Tibial nerve (tissue), 4 donors: Measurements from ENCODE around the gene PRKAG2. TPM values are rescaled to one million over a fixed set of nuclear protein-coding genes. Genes with fewer than 3 reads are reported as not detected.

Experiments used
- DNase-seq, 2 donors: peaks; one replicate each; pipeline ENCODE4 v3.0.0-alpha.2; 2019; ENCODE audit warnings: low spot score in 2 of 2
- H3K27ac ChIP-seq, 4 donors: fragments of 200-600 bp; sonication (generic) in 3 of 4; one replicate each; pipeline ENCODE4 v1.5.1; 2017 to 2019; ENCODE audit warnings: mild to moderate bottlenecking in 1 of 4
- H3K27me3 ChIP-seq, 2 donors: fragments of 200-600 bp; sonication (generic) in 1 of 2; one replicate each; pipeline versions ENCODE4 v1.5.1 to v1.6.0; 2017 to 2019
- H3K36me3 ChIP-seq, 3 donors: fragments of 200-600 bp; sonication (generic); one replicate each; pipeline ENCODE4 v1.5.1; 2018 to 2019
- H3K4me1 ChIP-seq, 4 donors: fragments of 200-600 bp; sonication (generic) in 3 of 4; one replicate each; pipeline ENCODE4 v1.5.1; 2017 to 2019
- H3K4me3 ChIP-seq, 4 donors: fragments of 200-600 bp; sonication (generic) in 3 of 4; one replicate each; pipeline ENCODE4 v1.5.1; 2017 to 2019; ENCODE audit warnings: mild to moderate bottlenecking in 1 of 4, moderate library complexity in 1 of 4
- H3K9me3 ChIP-seq, 4 donors: fragments of 200-600 bp; sonication (generic) in 3 of 4; one replicate each; pipeline ENCODE4 v1.5.1; 2017 to 2019
- EP300 ChIP-seq, 2 donors: sonication (generic); formaldehyde crosslinking; IDR thresholded peaks; one replicate each; pipeline ENCODE4 v1.6.1; 2017; ENCODE audit warnings: antibody characterized with exemption in 2 of 2, mild to moderate bottlenecking in 1 of 2
- POLR2A ChIP-seq, 2 donors: fragments of 450-650 bp; IDR thresholded peaks; one replicate each; pipeline ENCODE4 v1.6.1; 2017; ENCODE audit warnings: antibody characterized with exemption in 2 of 2, mild to moderate bottlenecking in 2 of 2, moderate library complexity in 2 of 2
- WGBS, 2 donors: methylation state at CpG; one replicate each; pipeline ENCODE4 v1.1.5; 2018; 5-methylcytosine and 5-hydroxymethylcytosine counted together
- total RNA-seq, 4 donors: library from RNA; depleted of rRNA; stranded (reverse); fragments of >200 nt; gene quantifications; one replicate each; pipeline ENCODE4 v1.1.0, GENCODE V29; 2016
- TF ChIP-seq, protein P1 (sequence below), 5 experiments: fragments of 200-600 bp in 3 of 5; fragments of 450-650 bp in 2 of 5; sonication (generic) in 3 of 5; IDR thresholded peaks; one replicate each; pipeline ENCODE4 v1.5.1; 2016 to 2019; ENCODE audit warnings: antibody characterized with exemption in 5 of 5, mild to moderate bottlenecking in 3 of 5, moderate library complexity in 2 of 5

Gene PRKAG2
- total RNA-seq, 4 donors from 2014 or later = 24.5 to 82.6 (median 38.3) TPM

GRCh38 chr7:151518105-151518946 lies 358.6 kb downstream of the PRKAG2 start:
- peak in 1 of 2 donors; percentile 50 for DNase-seq
- Histone ChIP-seq H3K36me3 (no peaks in the 10 kb centered on the region), H3K9me3 (no peaks in the 10 kb centered on the region), H3K4me3 (peak overlapping the region; percentile 70 to 95 (median 78)), H3K27ac (peak overlapping the region; percentile 97 to 100 (median 98)), H3K27me3 (no peaks in the 10 kb centered on the region), H3K4me1 (peaks cover 0 to 45% (median 12%) of the 10 kb centered on the region in 4 donors)
- WGBS, 2 donors = 1% methylated on average over 36 of the region's 36 CpGs
- TF ChIP-seq EP300 (IDR thresholded peaks at IDR 0.05) = peak in 1 of 2 donors; percentile 34
- TF ChIP-seq, protein P1, sequence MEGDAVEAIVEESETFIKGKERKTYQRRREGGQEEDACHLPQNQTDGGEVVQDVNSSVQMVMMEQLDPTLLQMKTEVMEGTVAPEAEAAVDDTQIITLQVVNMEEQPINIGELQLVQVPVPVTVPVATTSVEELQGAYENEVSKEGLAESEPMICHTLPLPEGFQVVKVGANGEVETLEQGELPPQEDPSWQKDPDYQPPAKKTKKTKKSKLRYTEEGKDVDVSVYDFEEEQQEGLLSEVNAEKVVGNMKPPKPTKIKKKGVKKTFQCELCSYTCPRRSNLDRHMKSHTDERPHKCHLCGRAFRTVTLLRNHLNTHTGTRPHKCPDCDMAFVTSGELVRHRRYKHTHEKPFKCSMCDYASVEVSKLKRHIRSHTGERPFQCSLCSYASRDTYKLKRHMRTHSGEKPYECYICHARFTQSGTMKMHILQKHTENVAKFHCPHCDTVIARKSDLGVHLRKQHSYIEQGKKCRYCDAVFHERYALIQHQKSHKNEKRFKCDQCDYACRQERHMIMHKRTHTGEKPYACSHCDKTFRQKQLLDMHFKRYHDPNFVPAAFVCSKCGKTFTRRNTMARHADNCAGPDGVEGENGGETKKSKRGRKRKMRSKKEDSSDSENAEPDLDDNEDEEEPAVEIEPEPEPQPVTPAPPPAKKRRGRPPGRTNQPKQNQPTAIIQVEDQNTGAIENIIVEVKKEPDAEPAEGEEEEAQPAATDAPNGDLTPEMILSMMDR (IDR thresholded peaks at IDR 0.05) = no peak

- no peaks in the 10 kb centered on the region for H3K27me3 ChIP-seq
- 66 to 69% methylated on average over 7 of the region's 7 CpGs for WGBS, 2 donors
Observed at GRCh38 chr7:151517601-151518104, 359.3 kb downstream of the PRKAG2 start.

GRCh38 chr7:151515276-151515565 lies 361.7 kb downstream of the PRKAG2 start:
- no peaks in the 10 kb centered on the region for H3K36me3 ChIP-seq
- DNase-seq = no peak
- H3K4me1 ChIP-seq = peaks cover 0 to 69% (median 16%) of the 10 kb centered on the region in 4 donors
- TF ChIP-seq EP300 (IDR thresholded peaks at IDR 0.05) (no peak), POLR2A (IDR thresholded peaks at IDR 0.05) (no peak)
- TF ChIP-seq, protein P1 (IDR thresholded peaks at IDR 0.05) = no peak
- peak overlapping the region in 1 of 4 donors; percentile 37 for H3K27ac ChIP-seq
- H3K4me3 ChIP-seq = no peak overlapping the region
- H3K9me3 ChIP-seq = no peaks in the 10 kb centered on the region
- H3K27me3 ChIP-seq = no peaks in the 10 kb centered on the region

More at GRCh38 chr7:151517601-151518104, 359.3 kb downstream of the PRKAG2 start:
- DNase-seq = no peak
- peaks cover 0 to 51% (median 14%) of the 10 kb centered on the region in 4 donors for H3K4me1 ChIP-seq
- no peaks in the 10 kb centered on the region for H3K9me3 ChIP-seq
- no peaks in the 10 kb centered on the region for H3K36me3 ChIP-seq
- H3K4me3 ChIP-seq = peak overlapping the region; percentile 70 to 95 (median 78)
- peak overlapping the region; percentile 97 to 100 (median 98) for H3K27ac ChIP-seq
- no peak for TF ChIP-seq POLR2A (IDR thresholded peaks at IDR 0.05)
- no peak for TF ChIP-seq EP300 (IDR thresholded peaks at IDR 0.05)
- TF ChIP-seq, protein P1 (IDR thresholded peaks at IDR 0.05) = no peak

DNA sequence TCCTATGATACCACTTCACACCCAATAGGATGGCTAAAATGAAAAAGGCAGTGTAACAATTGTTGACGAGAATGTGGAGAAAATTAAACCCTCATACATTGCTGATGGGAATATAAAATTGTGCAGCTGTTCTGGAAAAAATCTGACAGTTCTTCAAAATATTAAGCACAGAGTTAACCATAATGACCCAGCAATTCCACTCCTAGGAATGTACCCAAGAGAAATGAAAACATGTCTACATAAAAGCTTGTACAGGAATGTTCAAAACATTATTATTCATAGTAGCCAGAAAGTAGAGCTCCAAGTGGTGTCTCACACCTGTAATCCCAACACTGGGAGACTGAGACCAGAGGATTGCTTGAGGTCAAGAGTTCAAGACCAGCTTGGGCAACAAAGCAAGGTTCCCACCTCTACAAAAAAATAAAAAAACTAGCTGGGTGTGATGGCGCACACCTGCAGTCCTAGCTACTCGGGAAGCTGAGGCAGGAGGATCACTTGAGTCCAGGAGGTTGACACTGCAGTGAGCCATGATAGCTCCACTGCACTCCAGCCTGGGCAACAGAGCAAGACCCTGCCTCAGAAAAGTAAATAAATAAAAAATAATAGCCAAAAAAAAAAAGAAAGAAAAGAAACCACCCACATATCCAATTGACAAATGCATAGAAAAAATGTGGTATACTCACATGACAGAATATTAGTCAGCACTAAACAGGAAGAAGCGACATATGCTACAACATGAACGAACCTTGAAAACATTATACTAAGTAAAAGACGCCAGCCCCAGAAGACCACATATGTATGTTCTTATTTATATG lies 362.2 kb downstream of the PRKAG2 start:
- Histone ChIP-seq H3K4me1 (peaks cover 0 to 72% (median 16%) of the 10 kb centered on the region in 4 donors), H3K27ac (no peak overlapping the region), H3K9me3 (no peaks in the 10 kb centered on the region), H3K4me3 (no peak overlapping the region), H3K27me3 (no peaks in the 10 kb centered on the region), H3K36me3 (no peaks in the 10 kb centered on the region)
- TF ChIP-seq EP300 (IDR thresholded peaks at IDR 0.05) (no peak), POLR2A (IDR thresholded peaks at IDR 0.05) (no peak)
- TF ChIP-seq, protein P1 (IDR thresholded peaks at IDR 0.05) = no peak
- WGBS, 2 donors = 89% methylated on average over 6 of the region's 6 CpGs
- DNase-seq = no peak
